GM18498 (cell line): ENCODE measurements around the gene ACP4.
"Not testable (repeated sequence)": the region's sequence is repeated elsewhere in the genome, so short reads cannot be mapped to it uniquely, and the experiment has no call there.

Source experiments
- ATAC-seq: cut with Tn5 transposase; IDR thresholded peaks from one replicate; pipeline ENCODE4 v1.9.1; 2021; ENCODE audit warnings: mild to moderate bottlenecking, moderate library complexity; ENCODE audit not compliant: unreplicated experiment

ACP4 gene

GRCh38 chr19:50776131-50776530 lies 14.1 kb upstream of the ACP4 start:
- ATAC-seq: no peak

DNA sequence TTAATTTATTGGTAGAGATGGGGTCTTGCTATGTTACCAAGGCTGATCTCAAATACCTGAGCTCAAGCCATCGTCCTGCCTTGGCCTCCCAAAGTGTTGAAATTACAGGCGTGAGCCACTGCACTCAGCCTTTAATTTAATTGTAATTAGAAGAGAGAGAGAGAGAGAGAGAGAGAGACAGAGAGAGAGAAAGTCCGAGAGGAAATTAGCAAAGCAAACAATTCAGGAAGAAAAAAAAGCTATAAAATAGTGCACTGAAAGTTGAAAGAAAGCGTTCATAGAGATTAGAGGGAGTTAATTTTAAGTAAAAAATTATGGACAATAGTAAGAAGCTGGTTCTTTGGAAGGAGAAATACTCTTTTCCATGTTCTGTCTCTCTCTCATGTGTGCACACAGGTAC lies 13.0 kb upstream of the ACP4 start:
- no peak for ATAC-seq

GRCh38 chr19:50777830-50778303 lies 12.3 kb upstream of the ACP4 start:
- ATAC-seq: no peak

DNA sequence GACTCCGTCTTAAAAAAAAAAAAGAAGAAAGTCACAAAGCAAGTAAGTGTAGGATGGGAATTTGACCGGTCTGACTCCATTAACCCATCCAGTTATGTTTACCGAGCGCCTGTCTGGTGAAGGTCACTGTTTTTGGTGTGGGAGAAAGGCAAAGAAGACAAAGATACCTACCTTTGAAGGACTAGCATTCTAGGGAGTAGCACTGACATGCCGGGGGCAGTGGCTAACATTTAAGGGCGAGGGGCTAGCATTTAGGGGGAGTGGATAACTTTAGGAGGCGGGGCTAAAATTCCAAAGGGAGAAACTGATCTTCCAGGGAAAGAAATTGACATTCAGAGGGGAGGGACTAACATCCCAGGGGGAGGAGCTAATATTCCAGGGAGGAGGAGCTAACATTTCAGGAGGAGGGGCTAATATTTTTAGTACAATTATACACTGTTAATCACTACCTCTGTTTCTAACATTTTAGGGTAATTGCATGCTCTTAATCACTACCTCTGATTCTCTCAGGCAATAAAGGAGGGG lies 11.2 kb upstream of the ACP4 start:
- ATAC-seq: no peak

DNA sequence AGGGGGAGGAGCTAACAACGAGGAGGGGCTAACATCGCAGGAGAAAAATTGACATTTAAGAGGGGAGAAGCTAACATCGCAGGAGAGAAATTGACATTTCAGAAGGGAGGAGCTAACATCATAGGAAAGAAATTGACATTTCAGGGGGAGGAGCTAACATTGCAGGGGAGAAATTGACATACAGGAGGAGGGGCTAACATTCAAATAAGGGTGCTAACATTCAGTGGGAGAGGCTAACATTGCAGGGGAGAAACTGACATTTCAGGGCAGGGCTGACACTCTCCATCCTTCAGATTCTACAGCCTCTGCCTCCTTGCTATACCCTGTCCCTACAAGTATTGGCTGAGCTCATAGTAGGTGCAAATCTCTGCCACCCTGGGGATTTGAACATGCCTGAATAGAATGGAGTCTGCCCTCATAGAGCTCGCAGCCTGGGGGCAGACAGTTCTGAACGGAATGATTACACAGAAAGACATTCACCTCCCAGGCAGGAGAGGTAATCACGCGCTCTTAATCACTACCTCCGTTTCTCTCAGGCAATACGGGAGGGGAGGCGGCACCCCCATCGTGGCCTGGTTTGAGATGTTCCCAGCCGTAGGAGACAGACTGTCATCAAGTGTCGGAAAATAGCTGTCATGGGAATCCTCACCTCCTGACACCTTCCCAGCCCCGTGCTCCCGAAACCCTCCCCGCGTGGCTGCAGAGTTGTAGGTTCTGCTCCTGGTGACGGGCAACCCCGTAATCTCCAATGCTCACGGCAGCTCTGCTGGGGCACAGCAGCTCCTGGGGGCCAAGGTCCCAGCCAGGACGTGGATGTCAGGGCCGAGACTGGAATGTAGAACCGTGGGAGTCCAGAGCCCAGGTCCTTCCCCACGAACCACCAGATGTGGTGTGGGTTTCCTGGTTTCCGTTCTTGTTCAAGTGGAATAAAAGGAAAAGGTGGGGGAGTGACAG lies 10.4 kb upstream of the ACP4 start:
- no peak for ATAC-seq

DNA sequence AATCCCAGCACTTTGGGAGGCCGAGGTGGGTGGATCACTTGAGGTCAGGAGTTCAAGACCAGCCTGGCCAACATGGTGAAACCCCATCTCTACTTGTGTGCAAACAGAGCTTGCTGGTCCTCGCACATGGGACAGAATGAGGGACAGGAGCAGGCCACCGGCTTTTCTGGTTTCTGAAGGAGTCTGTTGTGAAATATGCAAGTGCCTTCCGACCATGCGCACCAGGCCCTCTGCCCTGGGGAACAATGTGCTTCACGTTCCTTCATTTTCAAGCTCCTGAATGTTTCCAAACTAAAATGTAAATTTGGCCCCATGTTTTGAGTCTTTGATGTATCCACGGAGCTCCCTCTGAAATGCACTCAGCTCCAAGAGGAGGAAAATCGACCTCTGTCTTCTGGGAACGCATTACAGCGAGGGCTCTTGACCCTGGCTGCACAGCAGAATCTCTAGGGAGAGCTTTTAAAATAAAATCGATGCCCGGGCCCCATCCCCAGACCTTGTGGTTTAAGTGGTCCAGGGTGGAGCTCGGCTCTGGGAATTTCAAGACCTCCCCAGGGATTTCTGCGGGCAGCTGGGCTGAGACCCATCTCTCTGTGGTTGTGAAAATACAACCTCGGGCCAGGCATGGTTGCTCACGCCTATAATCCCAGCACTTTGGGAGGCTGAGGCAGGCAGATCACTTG lies 9.3 kb upstream of the ACP4 start:
- ATAC-seq: no peak

- ATAC-seq: not testable (repeated sequence)
Measured at GRCh38 chr19:50783848-50784152, 6.4 kb upstream of the ACP4 start.

GRCh38 chr19:50784710-50785109 lies 5.5 kb upstream of the ACP4 start:
- no peak for ATAC-seq

GRCh38 chr19:50785329-50785728 lies 4.9 kb upstream of the ACP4 start:
- ATAC-seq: no peak

DNA sequence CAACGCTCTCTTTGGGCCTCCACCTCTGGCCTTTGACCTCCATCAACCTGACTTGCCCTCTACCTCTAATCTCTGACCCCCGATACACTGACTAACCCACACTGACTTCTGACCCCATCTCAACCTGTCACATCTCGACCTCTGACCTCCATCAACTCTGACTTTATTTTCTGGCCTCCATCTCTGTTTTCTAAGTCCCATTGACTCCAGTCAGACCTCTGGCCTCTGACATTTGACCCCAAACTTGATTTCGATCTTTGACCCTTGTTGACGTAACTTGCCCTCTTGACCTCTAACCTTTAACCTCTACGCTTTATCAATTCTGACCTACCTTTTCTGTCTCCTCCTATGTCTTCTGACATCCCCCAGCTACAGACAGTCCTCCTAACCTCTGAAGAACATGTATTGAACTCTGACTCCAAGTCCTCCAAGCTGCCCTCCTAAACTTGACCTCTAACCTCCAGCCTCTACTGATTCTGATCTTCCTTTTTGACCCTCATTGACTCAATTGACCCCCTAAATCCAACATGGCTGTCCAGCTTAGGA lies 780 bp downstream of the ACP4 start:
- ATAC-seq: no peak

GRCh38 chr19:50791594-50792271 lies 1.5 kb downstream of the ACP4 start:
- ATAC-seq: no peak

- no peak for ATAC-seq
Measured at GRCh38 chr19:50792272-50793250, 2.3 kb downstream of the ACP4 start.

- no peak for ATAC-seq
Measured at GRCh38 chr19:50793558-50794065, 3.4 kb downstream of the ACP4 start.

GRCh38 chr19:50794074-50794875 lies 4.1 kb downstream of the ACP4 start:
- ATAC-seq: no peak

DNA sequence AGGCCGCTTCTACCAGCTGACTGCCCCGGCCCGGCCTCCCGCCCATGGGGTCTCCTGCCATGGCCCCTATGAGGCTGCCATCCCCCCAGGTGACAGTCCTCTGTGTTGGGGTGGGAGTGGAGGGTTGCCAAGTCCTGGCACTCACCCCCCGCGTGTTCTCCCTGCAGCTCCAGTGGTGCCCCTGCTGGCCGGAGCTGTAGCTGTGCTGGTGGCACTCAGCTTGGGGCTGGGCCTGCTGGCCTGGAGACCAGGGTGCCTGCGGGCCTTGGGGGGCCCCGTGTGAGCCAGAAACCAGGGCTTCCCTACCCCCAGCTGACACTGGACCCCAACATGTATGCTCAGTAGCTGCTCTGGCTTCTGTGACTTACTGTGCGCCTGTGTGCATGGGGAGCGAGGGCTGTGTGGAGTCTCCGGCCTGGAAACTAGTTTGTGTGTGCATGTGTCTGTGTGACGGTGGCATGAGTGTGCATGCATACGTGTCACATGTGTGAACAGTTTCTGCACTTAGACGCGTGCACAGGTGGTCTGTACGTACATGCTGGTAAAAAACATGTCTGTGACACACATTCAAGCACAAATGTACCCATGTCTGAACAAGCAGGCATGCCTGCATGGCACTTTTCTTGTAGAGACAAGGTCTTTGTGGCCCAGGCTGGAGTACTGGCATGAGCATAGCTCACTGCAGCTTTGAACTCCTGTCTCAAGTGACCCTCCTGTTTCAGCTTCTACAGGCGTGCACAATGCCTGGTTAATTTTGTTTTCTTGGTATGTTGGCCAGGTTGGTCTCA lies 4.9 kb downstream of the ACP4 start:
- ATAC-seq: no peak

DNA sequence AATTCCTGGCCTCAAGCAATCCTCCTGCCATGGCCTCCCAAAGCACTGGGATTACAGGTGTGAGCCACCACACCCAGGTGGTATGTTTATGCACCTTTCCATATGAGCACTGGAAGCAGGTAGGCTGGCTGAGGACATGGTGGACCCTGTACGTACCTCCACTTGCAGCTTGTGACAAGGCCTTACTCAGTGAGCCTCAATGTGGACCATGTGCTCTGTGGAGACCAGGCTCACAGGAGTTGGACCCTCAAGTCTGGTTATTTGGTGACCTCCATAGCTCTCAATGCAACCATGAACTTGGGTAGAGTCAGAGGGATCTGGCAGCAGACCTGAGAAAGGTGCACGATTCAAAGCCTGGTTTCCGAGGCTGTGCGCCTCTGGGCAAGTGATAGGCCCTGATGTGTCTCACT lies 5.5 kb downstream of the ACP4 start:
- ATAC-seq: no peak

DNA sequence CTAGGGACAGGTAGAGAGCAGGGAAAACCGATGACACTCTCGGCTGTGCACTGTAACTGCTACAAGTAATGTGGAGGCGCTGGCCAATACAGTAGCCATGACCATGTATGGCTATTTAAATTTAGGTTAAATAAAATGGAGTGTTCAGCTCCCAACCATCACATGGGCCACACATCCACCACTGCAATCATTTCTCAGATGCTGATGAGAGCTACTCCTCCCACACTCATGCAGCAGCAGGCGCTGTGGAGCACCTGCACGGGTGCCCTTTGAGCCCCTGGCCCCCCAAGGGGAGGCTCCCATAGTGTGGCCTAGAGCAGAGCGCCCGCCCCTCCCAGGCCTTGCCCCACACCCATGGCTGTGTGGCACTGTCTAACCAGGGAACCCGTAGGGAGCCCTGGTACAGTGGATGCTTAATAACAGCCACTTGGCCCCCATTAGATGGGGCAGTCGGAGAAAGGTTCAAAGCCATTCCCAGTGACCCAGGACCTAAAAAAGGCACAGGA lies 6.0 kb downstream of the ACP4 start:
- ATAC-seq: no peak
